ENCODE results near the gene RAB35.

RAB35 gene

DNA sequence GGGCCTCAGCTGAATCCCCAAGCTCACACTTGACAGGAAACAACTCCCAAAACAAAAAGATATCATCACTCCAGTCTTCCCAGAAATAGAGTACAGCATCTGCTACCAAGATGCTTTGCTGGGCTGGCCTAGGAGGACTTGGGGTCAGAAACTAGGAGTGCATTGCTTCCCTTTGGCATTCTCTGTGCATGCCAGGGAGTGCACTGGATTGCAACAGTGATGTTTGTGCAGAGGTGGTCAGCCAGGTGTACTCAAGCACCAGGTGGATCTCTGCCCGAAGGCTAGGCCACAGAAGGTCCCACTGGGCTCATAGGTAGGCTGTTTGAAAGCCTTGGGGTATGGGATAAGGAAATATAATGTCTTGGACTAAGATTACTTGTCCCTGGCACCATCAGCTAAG lies 51.1 kb downstream of the RAB35 start:
- TF ChIP-seq, protein P1, sequence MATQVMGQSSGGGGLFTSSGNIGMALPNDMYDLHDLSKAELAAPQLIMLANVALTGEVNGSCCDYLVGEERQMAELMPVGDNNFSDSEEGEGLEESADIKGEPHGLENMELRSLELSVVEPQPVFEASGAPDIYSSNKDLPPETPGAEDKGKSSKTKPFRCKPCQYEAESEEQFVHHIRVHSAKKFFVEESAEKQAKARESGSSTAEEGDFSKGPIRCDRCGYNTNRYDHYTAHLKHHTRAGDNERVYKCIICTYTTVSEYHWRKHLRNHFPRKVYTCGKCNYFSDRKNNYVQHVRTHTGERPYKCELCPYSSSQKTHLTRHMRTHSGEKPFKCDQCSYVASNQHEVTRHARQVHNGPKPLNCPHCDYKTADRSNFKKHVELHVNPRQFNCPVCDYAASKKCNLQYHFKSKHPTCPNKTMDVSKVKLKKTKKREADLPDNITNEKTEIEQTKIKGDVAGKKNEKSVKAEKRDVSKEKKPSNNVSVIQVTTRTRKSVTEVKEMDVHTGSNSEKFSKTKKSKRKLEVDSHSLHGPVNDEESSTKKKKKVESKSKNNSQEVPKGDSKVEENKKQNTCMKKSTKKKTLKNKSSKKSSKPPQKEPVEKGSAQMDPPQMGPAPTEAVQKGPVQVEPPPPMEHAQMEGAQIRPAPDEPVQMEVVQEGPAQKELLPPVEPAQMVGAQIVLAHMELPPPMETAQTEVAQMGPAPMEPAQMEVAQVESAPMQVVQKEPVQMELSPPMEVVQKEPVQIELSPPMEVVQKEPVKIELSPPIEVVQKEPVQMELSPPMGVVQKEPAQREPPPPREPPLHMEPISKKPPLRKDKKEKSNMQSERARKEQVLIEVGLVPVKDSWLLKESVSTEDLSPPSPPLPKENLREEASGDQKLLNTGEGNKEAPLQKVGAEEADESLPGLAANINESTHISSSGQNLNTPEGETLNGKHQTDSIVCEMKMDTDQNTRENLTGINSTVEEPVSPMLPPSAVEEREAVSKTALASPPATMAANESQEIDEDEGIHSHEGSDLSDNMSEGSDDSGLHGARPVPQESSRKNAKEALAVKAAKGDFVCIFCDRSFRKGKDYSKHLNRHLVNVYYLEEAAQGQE (IDR thresholded peaks at IDR 0.05; ENCODE audit: insufficient read depth in 1 of 2, low read depth in 2 of 2, low read length in 2 of 2), result no peak
- TF ChIP-seq SIN3A (IDR thresholded peaks at IDR 0.05; ENCODE audit: borderline replicate concordance, insufficient read depth, low read length), result no peak
- no peak for TF ChIP-seq TAF1 (IDR thresholded peaks at IDR 0.05; ENCODE audit: borderline replicate concordance, insufficient read depth, low read length)
- no peak for TF ChIP-seq FOXP2 (optimal IDR thresholded peaks at IDR 0.05; ENCODE audit: borderline replicate concordance, extremely low read depth, extremely low read length, insufficient read depth)
- TF ChIP-seq POLR2AphosphoS5 (IDR thresholded peaks at IDR 0.05; ENCODE audit: low read depth, low read length), result no peak

DNA sequence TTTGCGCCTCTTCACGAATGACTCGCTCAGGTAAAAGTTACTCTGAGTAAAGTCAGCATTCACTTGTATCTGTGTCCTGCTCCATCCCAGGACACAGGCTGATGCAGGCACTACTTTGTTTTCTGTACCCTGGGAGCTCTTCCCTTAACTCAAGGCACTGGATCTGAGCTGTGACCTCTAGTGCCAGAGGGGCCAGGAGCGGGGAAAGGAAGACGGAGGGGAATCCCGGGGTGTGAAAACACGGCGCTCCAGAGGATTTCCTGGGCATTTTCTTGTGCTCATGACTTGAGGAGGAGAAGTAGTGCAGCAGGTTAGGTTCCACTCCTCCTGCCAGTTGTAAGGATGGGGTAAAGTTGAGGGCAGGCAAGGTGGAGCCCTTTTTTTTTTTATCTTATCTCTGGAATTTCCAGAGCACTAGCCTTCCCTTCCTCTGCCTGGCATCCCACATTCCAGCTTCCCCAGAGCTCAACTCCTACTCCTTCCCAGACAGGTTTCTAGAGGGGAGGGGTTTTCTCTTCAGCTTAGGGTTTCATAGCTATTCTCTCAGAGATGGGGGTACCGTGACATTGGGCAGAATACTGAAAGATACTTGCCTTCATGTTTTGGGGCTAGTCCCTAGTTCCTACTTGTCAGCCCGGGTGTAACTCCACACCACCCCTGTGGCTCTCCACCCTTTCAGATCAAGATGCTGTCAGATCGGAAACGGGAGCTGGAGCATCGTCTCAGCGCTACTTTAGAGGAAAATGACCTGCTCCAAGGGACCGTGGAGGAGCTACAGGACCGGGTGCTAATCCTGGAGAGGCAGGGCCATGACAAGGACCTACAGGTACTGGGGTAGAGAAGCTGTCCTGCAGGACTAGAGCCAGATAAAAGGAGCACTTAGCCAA lies 52.3 kb downstream of the RAB35 start:
- TF ChIP-seq SIN3A (IDR thresholded peaks at IDR 0.05; ENCODE audit: borderline replicate concordance, insufficient read depth, low read length) (no peak), TAF1 (IDR thresholded peaks at IDR 0.05; ENCODE audit: borderline replicate concordance, insufficient read depth, low read length) (no peak), POLR2AphosphoS5 (IDR thresholded peaks at IDR 0.05; ENCODE audit: low read depth, low read length) (no peak), FOXP2 (optimal IDR thresholded peaks at IDR 0.05; ENCODE audit: borderline replicate concordance, extremely low read depth, extremely low read length, insufficient read depth) (no peak)
- TF ChIP-seq, protein P1 (IDR thresholded peaks at IDR 0.05; ENCODE audit: insufficient read depth in 1 of 2, low read depth in 2 of 2, low read length in 2 of 2), result no peak

DNA sequence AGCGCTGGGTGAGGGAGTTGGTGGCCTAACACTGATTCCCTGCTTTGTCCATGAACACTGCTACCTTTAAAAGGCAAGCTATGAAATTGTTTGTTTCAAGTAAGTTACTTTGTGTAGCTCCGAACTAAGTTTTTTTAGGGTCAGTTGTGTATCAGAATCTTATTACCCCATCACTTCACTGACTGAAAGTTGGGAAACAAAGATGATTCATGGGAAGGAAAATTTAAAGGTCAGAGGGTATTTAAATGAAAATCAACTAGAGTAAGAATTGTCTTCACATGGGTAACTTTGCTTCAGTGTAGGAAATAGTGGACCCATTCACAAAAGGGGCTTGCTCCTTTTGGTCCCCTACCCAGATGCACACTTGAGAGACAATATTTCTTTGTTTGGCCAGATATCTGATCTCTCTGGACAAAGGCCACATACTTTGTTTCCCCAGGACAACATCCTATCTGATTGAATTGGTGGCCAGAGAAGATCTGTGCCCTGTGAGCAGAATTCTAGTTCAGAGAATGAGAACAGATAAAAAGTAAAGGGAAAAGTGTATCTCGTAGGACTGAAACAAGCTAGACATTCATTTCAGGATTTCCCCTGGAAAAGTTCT lies 53.5 kb downstream of the RAB35 start:
- TF ChIP-seq TAF1 (IDR thresholded peaks at IDR 0.05; ENCODE audit: borderline replicate concordance, insufficient read depth, low read length) (no peak), SIN3A (IDR thresholded peaks at IDR 0.05; ENCODE audit: borderline replicate concordance, insufficient read depth, low read length) (no peak), POLR2AphosphoS5 (IDR thresholded peaks at IDR 0.05; ENCODE audit: low read depth, low read length) (no peak), FOXP2 (optimal IDR thresholded peaks at IDR 0.05; ENCODE audit: borderline replicate concordance, extremely low read depth, extremely low read length, insufficient read depth) (no peak)
- TF ChIP-seq, protein P1 (IDR thresholded peaks at IDR 0.05; ENCODE audit: insufficient read depth in 1 of 2, low read depth in 2 of 2, low read length in 2 of 2), result no peak

DNA sequence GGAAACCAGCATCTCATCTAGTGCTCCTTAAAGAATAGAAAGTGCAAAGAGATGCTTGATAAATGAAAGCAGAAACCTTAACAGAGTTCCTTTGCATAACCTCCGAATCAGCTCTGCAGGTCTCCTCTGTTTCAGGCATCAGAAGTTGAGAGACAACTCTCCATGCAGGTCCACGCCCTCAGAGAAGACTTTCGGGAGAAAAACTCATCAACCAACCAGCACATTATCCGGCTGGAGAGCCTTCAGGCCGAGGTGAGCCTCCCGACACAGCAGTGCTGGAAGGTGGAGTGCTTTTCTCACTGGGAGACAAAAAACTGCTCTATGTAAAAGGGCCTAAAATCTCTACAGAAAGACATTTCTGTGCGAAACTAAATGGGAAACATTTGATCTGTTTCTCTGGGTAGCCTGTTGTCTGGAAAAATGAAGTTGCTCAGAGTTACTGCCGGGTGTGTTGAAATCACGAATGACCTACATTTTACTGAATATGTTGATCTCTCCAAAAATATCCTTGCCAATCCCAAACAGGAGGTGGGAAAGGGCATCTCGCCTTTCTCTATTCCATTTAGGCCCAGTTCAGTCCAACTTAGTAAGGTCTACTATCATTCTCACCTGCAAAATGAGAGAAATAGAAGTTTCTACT lies 54.9 kb downstream of the RAB35 start:
- TF ChIP-seq SIN3A (IDR thresholded peaks at IDR 0.05; ENCODE audit: borderline replicate concordance, insufficient read depth, low read length) (no peak), TAF1 (IDR thresholded peaks at IDR 0.05; ENCODE audit: borderline replicate concordance, insufficient read depth, low read length) (no peak), POLR2AphosphoS5 (IDR thresholded peaks at IDR 0.05; ENCODE audit: low read depth, low read length) (no peak), FOXP2 (optimal IDR thresholded peaks at IDR 0.05; ENCODE audit: borderline replicate concordance, extremely low read depth, extremely low read length, insufficient read depth) (no peak)
- TF ChIP-seq, protein P1 (IDR thresholded peaks at IDR 0.05; ENCODE audit: insufficient read depth in 1 of 2, low read depth in 2 of 2, low read length in 2 of 2), result no peak

All from PFSK-1 (cell line).